ENCODE data around the gene MRPL4.

DNA sequence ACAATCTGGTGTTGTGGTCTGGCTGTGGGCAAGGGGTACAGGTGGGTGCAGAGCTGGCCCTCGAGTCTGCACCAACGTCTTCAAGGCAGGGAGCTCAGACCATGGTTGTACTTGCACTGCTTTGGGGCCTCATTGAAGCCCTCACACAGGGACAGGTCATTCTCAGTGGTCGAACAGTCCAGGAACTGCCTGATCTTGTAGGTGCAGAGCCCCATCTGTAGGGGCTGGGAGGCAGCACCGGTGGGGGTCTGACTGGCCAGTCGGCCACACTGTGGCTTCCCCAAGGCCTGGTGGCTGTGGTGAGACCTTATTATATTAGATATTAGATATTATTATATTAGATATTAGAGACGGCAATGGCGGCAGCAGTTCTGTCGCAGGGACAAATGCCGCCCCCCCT is 34.9 kb upstream of the MRPL4 start:
- TF ChIP-seq POLR2A (IDR thresholded peaks at IDR 0.05; ENCODE audit: low read depth), result no peak
- TF ChIP-seq, protein P1, sequence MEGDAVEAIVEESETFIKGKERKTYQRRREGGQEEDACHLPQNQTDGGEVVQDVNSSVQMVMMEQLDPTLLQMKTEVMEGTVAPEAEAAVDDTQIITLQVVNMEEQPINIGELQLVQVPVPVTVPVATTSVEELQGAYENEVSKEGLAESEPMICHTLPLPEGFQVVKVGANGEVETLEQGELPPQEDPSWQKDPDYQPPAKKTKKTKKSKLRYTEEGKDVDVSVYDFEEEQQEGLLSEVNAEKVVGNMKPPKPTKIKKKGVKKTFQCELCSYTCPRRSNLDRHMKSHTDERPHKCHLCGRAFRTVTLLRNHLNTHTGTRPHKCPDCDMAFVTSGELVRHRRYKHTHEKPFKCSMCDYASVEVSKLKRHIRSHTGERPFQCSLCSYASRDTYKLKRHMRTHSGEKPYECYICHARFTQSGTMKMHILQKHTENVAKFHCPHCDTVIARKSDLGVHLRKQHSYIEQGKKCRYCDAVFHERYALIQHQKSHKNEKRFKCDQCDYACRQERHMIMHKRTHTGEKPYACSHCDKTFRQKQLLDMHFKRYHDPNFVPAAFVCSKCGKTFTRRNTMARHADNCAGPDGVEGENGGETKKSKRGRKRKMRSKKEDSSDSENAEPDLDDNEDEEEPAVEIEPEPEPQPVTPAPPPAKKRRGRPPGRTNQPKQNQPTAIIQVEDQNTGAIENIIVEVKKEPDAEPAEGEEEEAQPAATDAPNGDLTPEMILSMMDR (IDR thresholded peaks at IDR 0.05), result no peak
- no peak for TF ChIP-seq EP300 (IDR thresholded peaks at IDR 0.05)
